ENCODE data around the gene HNRNPUL2.
"Not testable (repeated sequence)": the region's sequence is repeated elsewhere in the genome, so short reads cannot be mapped to it uniquely, and the experiment has no call there.

The HNRNPUL2 gene

GRCh38 chr11:62726156-62726914 is 922 bp downstream of the HNRNPUL2 start:
- no peak for DNase-seq

GRCh38 chr11:62725646-62726045 is 1.6 kb downstream of the HNRNPUL2 start:
- DNase-seq: no peak

GRCh38 chr11:62724171-62724570 is 3.1 kb downstream of the HNRNPUL2 start:
- no peak for DNase-seq

DNA sequence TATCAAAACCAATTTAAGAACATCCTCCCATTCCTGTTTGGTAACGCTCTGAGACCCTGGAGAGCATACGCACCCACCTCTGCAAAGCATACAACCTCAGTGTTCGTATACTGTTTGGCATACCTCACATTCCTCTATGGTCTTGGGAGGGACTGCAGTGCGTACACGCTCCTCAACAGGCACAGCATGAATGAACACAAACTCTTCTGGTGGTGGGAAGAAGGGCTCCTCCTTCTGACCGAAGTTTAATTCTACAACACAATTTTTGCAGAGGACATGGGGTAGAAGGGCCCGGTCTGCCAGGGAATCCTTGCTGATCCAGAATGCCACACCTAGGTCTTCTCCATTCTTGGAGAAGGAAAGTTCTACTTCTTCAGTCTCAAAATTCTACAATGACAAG is 5.3 kb downstream of the HNRNPUL2 start:
- DNase-seq: no peak

DNA sequence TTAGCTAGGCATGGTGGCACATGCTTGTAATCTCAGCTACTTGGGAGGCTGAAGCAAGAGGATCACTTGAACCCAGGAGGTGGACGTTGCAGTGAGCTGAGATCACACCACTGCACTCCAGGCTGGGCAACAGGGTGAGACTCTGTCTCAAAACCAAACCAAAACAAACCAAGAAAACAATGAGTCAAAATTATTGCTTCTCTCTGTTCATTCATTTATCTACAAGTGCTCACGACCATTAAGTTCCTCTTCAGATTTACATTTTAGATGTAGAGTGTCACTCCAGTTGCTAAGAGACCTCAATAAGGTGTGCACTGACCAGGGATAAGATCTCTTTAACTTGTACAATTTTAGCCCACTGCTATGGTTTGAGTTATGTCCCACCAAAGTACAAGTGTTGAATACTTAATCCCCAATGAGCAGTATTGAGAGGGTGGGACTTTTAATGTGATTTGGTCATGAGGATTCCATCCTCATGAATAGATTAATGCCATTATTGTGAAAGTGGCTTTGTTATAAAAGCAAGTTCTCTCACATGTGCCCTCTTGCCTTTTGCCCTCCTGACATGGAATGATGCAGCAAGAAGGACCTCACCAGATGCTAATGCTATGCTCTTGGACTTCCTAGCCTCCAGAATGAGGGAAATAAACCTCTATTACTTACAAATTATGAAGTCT is 7.8 kb downstream of the HNRNPUL2 start:
- no peak for DNase-seq

DNA sequence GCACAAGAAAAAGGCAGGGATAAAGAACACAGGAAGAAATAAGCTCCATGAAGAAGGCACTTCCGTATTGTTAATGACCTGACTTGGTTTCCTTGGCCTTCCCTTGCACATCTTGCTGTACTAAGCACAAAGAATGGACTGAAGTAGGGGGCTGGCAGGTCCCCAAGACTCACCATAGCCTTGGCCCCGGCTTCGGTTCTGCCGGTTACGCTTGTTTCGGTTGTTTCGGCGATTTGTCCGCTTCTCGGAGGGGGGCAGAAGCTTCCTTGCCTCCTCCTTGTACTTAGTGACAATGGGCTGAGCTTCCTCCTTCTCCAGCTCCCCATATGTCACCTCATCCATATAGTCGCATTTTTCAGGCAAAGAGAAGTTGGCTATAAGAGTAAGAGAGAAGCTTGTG is 10.4 kb downstream of the HNRNPUL2 start:
- no peak for DNase-seq

DNA sequence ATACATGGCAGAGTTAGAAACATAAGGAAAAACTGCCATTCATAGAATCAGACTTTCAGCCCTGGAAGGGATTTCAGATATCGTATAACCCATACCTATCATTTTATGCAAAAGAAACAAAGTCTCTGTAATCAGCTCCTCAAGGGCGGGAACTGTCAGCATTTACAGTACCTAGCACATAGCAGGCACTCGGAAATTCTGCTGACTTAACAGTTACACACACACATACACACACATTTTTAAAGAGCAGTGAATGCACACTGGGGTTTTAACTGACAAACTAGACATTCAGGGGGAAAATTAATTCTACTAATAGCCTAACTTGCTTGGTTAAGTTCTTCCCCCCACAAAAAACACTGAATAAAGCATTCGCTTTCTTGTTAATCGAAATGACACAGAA is 11.1 kb downstream of the HNRNPUL2 start:
- no peak for DNase-seq

DNA sequence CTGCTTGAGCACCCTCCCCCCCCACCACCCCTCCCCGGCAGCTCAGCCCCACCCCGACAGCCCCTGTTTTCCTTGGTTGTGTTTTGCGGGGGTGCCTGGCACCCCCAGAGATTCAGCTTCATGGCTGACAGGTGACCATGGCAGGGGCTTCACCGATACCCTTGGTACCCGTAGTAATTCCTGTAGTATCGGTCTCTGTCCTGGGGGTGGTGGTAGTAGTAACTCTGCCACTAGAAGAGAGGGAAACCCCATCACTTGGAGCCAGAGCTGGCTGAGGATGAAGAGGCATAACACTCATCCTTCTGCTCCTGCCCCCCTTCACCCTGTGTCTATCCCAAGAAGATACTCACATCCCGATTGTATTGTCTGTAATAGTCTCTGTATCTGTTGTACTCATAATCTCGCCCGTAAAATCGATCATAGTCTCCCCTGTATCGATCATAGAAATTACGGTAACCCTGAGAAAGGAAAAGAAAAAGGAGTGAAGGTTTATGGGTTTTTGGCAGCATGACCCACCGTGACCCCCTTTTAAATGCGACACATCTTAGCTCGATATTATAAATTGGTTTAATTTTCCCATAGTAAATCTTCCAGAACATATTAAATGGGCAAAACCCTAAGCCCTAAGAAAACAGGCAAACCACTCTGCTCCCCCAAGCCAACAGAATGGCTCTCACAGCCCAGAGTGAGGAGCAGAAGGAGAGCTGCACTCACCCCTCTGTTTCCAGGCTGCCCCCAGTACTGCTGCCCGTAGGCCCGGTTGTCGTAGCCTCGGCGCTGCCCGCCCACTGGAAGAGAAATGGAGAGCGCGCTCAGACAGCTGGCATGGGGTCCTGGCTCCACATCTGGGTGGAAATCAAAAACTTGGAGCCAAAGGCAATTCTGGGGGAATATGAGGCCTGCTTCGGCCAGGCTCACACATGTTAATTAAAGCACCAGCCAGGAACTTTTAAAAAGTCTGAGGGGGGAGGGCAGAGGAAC is 11.8 kb downstream of the HNRNPUL2 start:
- no peak for DNase-seq

DNA sequence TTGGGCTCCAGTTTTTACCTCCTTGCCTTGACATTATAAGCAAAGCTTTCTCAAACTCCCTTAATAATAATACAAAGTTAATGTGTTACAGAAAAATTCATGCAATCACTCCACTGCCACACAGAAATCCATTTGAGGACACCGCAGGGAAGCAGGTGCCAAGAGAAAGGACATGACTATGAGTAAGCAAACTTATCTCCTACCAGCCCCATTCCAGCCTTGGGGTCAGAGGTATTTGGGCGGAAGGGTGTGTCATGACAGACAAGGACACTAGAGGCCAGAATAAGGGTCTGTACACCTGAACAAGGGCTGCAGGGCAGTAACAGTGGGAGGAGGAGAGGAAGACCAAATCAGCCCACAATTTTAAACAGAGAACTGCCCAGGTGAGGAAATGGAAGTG is 13.9 kb downstream of the HNRNPUL2 start:
- DNase-seq: no peak

- DNase-seq: no peak
These were observed 14.4 kb downstream of the HNRNPUL2 start for GRCh38 chr11:62712861-62713260.

- no peak for DNase-seq
These were observed 14.9 kb downstream of the HNRNPUL2 start for GRCh38 chr11:62712276-62712812.

DNA sequence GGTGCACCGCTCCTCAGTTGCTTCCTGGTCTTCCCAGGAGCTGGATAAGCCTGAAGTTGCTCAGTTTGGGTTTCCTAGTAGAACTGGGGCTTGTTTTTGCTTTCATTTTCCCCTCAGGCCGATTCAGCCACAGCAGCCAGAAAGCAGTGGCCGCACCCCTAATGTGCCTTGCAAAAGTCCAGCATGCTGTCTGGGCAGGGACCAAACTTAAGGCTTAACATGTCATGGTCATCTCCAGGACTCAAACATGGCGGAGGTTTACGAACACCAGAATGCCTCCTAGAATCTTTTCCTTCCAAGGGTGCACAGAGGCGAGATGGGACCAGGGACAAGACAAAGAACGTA is 17.3 kb downstream of the HNRNPUL2 start:
- no peak for DNase-seq

DNA sequence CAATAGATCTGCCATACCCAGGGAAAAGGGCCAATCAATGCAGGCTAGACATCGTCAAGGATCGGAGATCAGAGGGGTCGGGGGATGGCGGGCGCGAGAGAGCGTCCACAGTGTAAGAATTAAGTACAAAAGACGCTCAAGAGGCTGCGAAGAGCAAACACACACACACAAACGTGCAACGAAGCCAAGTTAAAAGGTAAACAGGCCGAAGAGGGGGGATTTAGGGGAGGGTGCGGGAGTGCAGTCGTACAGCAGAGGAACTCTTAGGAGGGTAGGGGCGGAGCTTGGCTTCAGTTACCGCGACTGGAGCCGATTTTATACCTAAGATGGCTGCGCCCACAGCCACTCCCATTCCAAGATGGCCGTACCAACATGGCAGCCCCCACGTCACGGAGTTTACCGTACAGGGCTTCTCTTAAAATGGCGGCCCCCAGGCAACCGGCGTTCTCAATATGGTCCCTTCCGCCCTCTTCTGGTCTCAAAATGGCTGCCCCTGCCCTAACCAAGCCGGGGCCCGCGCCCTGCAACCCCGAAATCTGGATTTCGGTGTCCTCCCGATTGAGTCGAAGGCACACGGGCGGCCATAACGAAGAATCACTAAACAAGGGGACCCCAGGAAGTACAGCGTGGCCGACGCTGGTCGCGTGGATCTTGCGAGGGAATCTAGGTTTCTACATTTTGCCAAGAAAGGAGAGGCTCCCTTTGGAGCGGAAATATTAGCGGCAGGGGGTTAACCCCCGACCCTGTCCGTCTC is 17.8 kb downstream of the HNRNPUL2 start:
- DNase-seq: peak; percentile 95 to 97

DNA sequence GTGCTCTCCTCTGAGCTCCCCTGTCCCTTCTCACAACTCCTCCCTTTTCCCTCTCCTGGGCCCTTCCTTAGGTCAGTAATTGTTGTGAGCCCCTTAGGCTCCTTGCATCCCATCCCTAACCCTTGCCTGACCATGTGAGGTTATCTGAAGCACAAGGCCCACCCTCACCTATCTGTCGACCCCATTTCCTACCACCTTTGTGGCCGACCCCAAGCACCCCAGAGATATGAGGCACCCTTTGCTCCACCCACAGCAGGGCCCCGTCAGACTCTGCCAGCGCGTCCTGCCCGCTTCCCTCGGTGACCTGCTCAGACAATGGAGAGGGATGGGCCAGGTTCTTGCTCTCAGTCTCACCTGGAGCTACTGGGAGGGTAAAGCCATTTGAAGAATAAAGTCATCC is 18.5 kb downstream of the HNRNPUL2 start:
- peak in 1 of 2 experiments; percentile 28 for DNase-seq

DNA sequence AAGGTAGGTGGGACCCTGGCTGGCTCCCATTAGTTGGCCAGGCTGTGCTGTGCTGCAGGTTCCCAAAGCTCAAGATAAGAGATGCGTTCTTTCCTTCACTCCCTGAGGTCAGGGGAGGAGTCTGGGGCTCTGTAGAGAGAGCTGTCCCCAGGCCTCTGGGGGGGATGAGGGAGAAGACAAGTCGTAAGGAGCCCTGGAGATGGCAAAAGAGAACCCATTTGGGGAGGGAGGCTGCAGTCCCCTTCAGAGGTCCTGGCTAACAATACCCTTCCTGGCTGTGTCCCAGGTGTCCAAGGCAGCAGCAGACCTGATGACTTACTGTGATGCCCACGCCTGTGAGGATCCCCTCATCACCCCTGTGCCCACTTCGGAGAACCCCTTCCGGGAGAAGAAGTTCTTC is 18.9 kb downstream of the HNRNPUL2 start:
- no peak for DNase-seq

- peak; percentile 24 to 27 for DNase-seq
These were observed 19.9 kb downstream of the HNRNPUL2 start, which contains the start of the genes BSCL2 and GNG3 for GRCh38 chr11:62707277-62707861. Gene BSCL2 (minus strand): TSS chr11:62707424. CDS start chr11:62707195, 229 bp downstream. Gene GNG3 (plus strand): TSS chr11:62707676. CDS start chr11:62708296, 620 bp downstream.

DNA sequence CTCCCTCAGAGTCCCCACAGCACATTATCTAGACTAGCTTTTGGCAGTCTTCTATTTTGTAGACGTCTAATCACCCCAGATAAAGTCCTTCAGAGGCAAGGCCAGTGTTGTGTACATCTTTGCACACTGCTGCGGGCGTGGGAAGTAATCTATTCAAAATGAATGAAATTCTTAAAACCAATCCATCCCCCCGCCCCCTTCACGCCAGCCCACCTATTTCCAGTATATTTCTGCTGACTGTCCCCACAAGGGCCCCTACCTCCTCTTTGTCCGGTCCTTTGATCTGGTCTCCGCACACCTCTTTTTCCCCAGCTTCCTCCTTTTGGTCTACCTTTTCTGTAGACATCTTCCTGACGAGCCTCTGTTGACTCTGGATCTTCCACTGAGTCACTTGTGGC is 20.4 kb downstream of the HNRNPUL2 start:
- no peak for DNase-seq

GRCh38 chr11:62705880-62706849 is 21.1 kb downstream of the HNRNPUL2 start:
- peak; percentile 94 for DNase-seq

DNA sequence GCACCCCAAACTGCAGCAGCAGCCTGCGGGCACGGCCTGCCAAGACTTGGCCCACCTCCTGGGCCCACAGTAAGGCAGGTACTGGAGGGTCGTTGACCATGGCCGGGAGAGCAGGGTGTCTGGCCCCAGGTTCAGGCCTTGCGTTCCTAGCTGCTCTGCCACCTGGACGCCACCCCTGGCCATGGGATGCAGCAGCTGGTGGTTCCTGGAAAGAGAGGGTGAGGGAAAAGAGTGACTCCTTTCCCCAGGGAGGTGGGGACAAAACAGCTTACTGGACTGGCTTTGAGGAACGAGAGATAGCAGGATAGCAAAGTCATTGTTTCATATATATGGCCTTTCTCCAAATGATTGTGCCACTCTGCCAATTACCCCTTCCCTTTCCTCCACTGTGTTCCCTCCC is 21.8 kb downstream of the HNRNPUL2 start:
- DNase-seq: peak in 1 of 2 experiments; percentile 16

DNA sequence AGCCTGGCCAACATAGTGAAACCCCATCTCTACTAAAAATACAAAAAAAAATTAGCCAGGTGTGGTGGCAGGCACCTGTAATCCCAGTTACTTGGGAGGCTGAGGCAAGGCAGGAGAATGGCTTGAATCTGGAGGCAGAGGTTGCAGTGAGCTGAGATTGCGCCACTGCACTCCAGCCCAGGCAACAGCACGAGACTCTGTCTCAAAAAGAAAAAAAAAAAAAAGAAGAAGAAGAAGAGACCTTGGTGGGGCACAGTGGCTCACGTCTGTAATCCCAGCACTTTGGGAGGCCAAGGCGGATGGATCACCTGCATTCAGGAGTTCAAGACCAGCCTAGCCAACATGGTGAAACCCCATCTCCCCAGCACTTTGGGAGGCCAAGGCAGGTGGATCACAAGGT is 23.3 kb downstream of the HNRNPUL2 start:
- DNase-seq: not testable (repeated sequence)
